ENCODE results near the gene GPR39.

Gene GPR39

DNA sequence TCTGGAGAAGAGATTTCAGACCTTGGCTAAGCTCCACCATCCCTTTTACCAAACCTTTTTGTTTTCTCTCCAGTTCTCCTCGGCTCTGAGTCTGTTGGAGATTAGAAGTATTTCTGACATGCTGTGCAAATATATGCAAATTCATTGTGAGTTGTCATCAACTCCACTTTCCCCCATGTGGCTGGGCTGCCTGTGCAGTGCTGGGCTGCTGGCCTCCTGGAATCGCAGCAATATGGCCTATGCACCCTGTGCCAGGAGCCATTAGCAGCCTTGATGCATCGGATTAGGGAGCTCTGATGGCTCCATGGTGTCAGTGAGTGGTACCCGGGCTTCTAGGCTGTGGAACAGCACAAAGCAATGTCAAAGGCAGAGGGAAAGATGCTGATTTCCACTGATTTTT is 80.0 kb downstream of the GPR39 start:
- no peak for ATAC-seq

DNA sequence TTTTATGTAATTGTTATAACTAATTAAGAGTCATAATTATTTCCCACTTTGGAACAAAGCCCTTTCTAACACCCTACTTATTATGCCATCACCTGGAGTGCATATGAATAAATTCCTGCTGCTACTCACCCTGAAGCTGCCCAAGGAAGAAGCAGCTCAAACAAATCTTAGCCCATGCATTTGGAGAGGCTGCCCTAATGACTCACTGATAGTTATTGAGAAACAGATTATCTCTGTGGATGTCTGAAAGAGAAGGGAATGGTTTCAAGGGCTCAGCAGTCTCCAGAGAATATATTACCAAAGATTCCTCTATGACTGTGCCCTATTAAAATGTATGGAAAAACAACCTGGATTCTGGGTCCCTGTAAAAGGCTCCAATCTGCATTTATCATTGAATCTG is 81.0 kb downstream of the GPR39 start:
- no peak for TF ChIP-seq TCF4 (CRISPR knock-in tag; IDR thresholded peaks at IDR 0.05; ENCODE audit: borderline replicate concordance)
- TF ChIP-seq ZNF70 (CRISPR knock-in tag; IDR thresholded peaks at IDR 0.05), result no peak
- no peak for TF ChIP-seq CSDC2 (CRISPR knock-in tag; IDR thresholded peaks at IDR 0.05)
- TF ChIP-seq ISL1 (CRISPR knock-in tag; IDR thresholded peaks at IDR 0.05), result no peak
- TF ChIP-seq PPARA (CRISPR knock-in tag; IDR thresholded peaks at IDR 0.05; ENCODE audit: borderline replicate concordance), result no peak
- no peak for TF ChIP-seq ZNF8 (CRISPR knock-in tag; IDR thresholded peaks at IDR 0.05)
- TF ChIP-seq OSR1 (CRISPR knock-in tag; IDR thresholded peaks at IDR 0.05), result no peak
- TF ChIP-seq BACH2 (CRISPR knock-in tag; IDR thresholded peaks at IDR 0.05; ENCODE audit: borderline replicate concordance), result no peak
- TF ChIP-seq, protein P1, sequence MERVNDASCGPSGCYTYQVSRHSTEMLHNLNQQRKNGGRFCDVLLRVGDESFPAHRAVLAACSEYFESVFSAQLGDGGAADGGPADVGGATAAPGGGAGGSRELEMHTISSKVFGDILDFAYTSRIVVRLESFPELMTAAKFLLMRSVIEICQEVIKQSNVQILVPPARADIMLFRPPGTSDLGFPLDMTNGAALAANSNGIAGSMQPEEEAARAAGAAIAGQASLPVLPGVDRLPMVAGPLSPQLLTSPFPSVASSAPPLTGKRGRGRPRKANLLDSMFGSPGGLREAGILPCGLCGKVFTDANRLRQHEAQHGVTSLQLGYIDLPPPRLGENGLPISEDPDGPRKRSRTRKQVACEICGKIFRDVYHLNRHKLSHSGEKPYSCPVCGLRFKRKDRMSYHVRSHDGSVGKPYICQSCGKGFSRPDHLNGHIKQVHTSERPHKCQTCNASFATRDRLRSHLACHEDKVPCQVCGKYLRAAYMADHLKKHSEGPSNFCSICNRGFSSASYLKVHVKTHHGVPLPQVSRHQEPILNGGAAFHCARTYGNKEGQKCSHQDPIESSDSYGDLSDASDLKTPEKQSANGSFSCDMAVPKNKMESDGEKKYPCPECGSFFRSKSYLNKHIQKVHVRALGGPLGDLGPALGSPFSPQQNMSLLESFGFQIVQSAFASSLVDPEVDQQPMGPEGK (CRISPR knock-in tag; IDR thresholded peaks at IDR 0.05; ENCODE audit: borderline replicate concordance), result no peak
- no peak for TF ChIP-seq ZFP3 (CRISPR knock-in tag; IDR thresholded peaks at IDR 0.05)
- TF ChIP-seq, protein P2, sequence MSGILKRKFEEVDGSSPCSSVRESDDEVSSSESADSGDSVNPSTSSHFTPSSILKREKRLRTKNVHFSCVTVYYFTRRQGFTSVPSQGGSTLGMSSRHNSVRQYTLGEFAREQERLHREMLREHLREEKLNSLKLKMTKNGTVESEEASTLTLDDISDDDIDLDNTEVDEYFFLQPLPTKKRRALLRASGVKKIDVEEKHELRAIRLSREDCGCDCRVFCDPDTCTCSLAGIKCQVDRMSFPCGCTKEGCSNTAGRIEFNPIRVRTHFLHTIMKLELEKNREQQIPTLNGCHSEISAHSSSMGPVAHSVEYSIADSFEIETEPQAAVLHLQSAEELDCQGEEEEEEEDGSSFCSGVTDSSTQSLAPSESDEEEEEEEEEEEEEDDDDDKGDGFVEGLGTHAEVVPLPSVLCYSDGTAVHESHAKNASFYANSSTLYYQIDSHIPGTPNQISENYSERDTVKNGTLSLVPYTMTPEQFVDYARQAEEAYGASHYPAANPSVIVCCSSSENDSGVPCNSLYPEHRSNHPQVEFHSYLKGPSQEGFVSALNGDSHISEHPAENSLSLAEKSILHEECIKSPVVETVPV (CRISPR knock-in tag; IDR thresholded peaks at IDR 0.05), result no peak
- TF ChIP-seq RARB (CRISPR knock-in tag; IDR thresholded peaks at IDR 0.05), result no peak
- TF ChIP-seq ZFP30 (CRISPR knock-in tag; IDR thresholded peaks at IDR 0.05), result no peak
- TF ChIP-seq ZNF565 (CRISPR knock-in tag; conservative IDR thresholded peaks at IDR 0.05; ENCODE audit: low read depth), result no peak
- TF ChIP-seq ARNTL (CRISPR knock-in tag; IDR thresholded peaks at IDR 0.05; ENCODE audit: borderline replicate concordance, low read depth), result no peak
- TF ChIP-seq GLIS3 (CRISPR knock-in tag; IDR thresholded peaks at IDR 0.05), result no peak
- no peak for ATAC-seq

More for the DNA sequence above, 80.0 kb downstream of the GPR39 start:
- TF ChIP-seq RARB (CRISPR knock-in tag; IDR thresholded peaks at IDR 0.05) (no peak), CSDC2 (CRISPR knock-in tag; IDR thresholded peaks at IDR 0.05) (no peak), BACH2 (CRISPR knock-in tag; IDR thresholded peaks at IDR 0.05; ENCODE audit: borderline replicate concordance) (no peak), ISL1 (CRISPR knock-in tag; IDR thresholded peaks at IDR 0.05) (no peak), ARNTL (CRISPR knock-in tag; IDR thresholded peaks at IDR 0.05; ENCODE audit: borderline replicate concordance, low read depth) (no peak), ZC3H10 (CRISPR knock-in tag; IDR thresholded peaks at IDR 0.05) (no peak), ZNF70 (CRISPR knock-in tag; IDR thresholded peaks at IDR 0.05) (no peak), OSR1 (CRISPR knock-in tag; IDR thresholded peaks at IDR 0.05) (no peak), TCF4 (CRISPR knock-in tag; IDR thresholded peaks at IDR 0.05; ENCODE audit: borderline replicate concordance) (no peak), PPARA (CRISPR knock-in tag; IDR thresholded peaks at IDR 0.05; ENCODE audit: borderline replicate concordance) (no peak), GLIS3 (CRISPR knock-in tag; IDR thresholded peaks at IDR 0.05) (no peak), ZNF8 (CRISPR knock-in tag; IDR thresholded peaks at IDR 0.05) (no peak), SNAI2 (CRISPR knock-in tag; IDR thresholded peaks at IDR 0.05) (no peak), TOX (CRISPR knock-in tag; IDR thresholded peaks at IDR 0.05; ENCODE audit: borderline replicate concordance) (no peak), ZFP3 (CRISPR knock-in tag; IDR thresholded peaks at IDR 0.05) (no peak), ESRRG (CRISPR knock-in tag; IDR thresholded peaks at IDR 0.05) (no peak)
- TF ChIP-seq, protein P3, sequence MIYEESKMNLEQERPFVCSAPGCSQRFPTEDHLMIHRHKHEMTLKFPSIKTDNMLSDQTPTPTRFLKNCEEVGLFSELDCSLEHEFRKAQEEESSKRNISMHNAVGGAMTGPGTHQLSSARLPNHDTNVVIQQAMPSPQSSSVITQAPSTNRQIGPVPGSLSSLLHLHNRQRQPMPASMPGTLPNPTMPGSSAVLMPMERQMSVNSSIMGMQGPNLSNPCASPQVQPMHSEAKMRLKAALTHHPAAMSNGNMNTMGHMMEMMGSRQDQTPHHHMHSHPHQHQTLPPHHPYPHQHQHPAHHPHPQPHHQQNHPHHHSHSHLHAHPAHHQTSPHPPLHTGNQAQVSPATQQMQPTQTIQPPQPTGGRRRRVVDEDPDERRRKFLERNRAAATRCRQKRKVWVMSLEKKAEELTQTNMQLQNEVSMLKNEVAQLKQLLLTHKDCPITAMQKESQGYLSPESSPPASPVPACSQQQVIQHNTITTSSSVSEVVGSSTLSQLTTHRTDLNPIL (CRISPR knock-in tag; IDR thresholded peaks at IDR 0.05; ENCODE audit: low read depth), result no peak
- TF ChIP-seq, protein P4, sequence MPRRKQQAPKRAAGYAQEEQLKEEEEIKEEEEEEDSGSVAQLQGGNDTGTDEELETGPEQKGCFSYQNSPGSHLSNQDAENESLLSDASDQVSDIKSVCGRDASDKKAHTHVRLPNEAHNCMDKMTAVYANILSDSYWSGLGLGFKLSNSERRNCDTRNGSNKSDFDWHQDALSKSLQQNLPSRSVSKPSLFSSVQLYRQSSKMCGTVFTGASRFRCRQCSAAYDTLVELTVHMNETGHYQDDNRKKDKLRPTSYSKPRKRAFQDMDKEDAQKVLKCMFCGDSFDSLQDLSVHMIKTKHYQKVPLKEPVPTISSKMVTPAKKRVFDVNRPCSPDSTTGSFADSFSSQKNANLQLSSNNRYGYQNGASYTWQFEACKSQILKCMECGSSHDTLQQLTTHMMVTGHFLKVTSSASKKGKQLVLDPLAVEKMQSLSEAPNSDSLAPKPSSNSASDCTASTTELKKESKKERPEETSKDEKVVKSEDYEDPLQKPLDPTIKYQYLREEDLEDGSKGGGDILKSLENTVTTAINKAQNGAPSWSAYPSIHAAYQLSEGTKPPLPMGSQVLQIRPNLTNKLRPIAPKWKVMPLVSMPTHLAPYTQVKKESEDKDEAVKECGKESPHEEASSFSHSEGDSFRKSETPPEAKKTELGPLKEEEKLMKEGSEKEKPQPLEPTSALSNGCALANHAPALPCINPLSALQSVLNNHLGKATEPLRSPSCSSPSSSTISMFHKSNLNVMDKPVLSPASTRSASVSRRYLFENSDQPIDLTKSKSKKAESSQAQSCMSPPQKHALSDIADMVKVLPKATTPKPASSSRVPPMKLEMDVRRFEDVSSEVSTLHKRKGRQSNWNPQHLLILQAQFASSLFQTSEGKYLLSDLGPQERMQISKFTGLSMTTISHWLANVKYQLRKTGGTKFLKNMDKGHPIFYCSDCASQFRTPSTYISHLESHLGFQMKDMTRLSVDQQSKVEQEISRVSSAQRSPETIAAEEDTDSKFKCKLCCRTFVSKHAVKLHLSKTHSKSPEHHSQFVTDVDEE (CRISPR knock-in tag; IDR thresholded peaks at IDR 0.05), result no peak
- TF ChIP-seq, protein P1 (CRISPR knock-in tag; IDR thresholded peaks at IDR 0.05; ENCODE audit: borderline replicate concordance), result no peak
